AG04449 (cell line): ENCODE measurements around the gene CAPN3.

Source experiments
- CTCF ChIA-PET: fragments of 350-600 bp; formaldehyde crosslinking; extraction: SDS; loops from one replicate; lab custom pipeline; 2021; ENCODE audit warnings: antibody characterized with exemption; lab: Yijun Ruan, JAX
- POLR2A ChIA-PET: fragments of 400-600, 350-600 bp; formaldehyde crosslinking; extraction: SDS; loops from one replicate; lab custom pipeline; 2020; ENCODE audit warnings: antibody characterized with exemption, inconsistent platforms; lab: Yijun Ruan, JAX
- DNase-seq: peaks from one replicate; pipeline ENCODE4 v3.0.0-alpha.2; 2010; ENCODE audit warnings: low read depth, low spot score
- H3K4me3 ChIP-seq: 2 replicates; pipeline ENCODE4 v1.5.1; 2011; ENCODE audit warnings: low read depth, mild to moderate bottlenecking, control low read depth, low read length
- TF ChIP-seq, protein P1 (sequence below): IDR thresholded peaks from one replicate; pipeline ENCODE4 v1.5.1; 2011; ENCODE audit warnings: mild to moderate bottlenecking, moderate library complexity, low read length, control low read depth, inconsistent platforms; ENCODE audit not compliant: insufficient read depth; ENCODE audit errors: missing control alignments

The CAPN3 gene

DNA sequence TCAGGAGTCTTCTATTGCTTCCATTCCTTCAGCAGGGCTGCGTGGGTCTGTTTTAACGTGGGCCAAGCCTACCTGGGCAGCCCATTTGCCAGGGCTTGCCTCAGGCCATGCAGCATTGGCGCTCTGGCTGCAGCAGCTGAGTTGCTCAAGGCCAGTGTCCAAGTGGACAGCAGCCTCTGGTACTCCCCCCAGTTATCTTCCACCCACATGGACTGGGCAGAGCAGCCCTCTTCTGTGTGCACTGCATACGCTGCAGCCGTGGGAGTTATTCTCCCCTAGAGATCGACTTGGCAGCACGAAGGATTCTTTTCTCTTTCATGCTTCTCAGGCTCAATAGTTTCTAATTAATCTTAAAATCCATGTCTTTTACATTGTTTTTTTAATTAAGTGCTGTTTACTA lies 6.9 kb upstream of the CAPN3 start:
- DNase-seq: no peak
- ChIA-PET POLR2A (no interaction called here), CTCF (no interaction called here)
- H3K4me3 ChIP-seq: no peak overlapping the region
- TF ChIP-seq, protein P1, sequence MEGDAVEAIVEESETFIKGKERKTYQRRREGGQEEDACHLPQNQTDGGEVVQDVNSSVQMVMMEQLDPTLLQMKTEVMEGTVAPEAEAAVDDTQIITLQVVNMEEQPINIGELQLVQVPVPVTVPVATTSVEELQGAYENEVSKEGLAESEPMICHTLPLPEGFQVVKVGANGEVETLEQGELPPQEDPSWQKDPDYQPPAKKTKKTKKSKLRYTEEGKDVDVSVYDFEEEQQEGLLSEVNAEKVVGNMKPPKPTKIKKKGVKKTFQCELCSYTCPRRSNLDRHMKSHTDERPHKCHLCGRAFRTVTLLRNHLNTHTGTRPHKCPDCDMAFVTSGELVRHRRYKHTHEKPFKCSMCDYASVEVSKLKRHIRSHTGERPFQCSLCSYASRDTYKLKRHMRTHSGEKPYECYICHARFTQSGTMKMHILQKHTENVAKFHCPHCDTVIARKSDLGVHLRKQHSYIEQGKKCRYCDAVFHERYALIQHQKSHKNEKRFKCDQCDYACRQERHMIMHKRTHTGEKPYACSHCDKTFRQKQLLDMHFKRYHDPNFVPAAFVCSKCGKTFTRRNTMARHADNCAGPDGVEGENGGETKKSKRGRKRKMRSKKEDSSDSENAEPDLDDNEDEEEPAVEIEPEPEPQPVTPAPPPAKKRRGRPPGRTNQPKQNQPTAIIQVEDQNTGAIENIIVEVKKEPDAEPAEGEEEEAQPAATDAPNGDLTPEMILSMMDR: no peak

DNA sequence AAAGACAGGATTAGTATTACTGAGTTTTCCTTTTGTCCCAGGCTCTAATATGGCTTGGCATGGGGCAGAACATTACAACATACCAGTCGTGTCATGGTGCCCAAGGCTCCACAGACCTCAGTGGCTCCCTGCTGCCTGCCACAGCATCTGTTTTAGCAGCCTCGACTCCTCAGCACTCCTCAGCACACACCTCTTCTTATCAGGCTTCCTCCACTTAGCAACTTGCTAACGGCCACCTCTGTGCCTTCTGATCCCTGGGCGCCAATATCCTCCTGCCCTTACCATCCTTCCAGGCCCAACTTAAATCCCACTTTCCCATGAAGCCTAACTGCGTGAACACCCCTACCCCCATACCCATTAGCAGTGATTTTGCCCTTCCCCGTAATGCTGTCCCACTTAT lies 6.2 kb upstream of the CAPN3 start:
- TF ChIP-seq, protein P1: no peak
- no peak overlapping the region for H3K4me3 ChIP-seq
- POLR2A ChIA-PET: no interaction called here
- CTCF ChIA-PET: no interaction called here
- DNase-seq: no peak

DNA sequence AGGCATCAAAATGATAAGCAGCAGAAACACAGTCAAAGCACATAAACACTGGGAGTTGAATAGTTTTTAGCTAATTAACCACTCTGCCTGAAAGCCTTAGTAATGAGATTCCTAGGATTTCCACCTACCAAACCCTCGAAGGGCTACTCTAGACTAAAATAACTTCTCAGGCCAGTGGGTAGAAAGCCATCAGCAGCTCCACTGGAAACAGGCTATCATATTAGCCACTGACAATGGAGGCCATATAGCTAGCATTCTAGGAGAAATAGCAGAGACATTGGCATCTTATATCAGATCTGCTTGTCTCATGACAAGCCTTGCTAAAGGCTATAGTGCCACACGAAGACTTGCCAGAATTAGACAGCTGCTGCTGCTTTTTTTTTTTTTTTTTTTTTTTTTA lies 4.5 kb upstream of the CAPN3 start:
- H3K4me3 ChIP-seq: no peak overlapping the region
- TF ChIP-seq, protein P1: no peak
- no peak for DNase-seq
- CTCF ChIA-PET: no interaction called here
- POLR2A ChIA-PET: interaction anchor here (0.6 kb wide), 2 partner anchors 8 to 84 kb away, joined by 3 read pairs; no protein-coding TSS in a partner anchor

DNA sequence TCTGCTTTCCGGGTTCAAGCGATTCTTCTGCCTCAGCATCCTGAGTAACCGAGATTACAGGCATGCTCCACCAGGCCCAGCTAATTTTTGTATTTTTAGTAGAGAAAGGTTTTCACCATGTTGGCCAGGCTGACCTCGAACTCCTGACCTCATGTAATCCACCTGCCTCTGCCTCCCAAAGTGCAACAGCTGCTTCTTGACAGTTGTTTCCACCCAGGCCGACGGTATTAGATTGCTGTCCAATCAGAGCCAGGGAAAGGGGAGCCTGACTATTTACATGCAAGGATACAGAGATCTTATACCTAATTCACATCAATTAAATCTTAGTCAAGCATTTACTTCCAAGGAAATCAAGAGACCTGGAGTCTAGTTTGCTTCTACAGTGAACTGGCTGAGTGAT lies 4.0 kb upstream of the CAPN3 start:
- no peak overlapping the region for H3K4me3 ChIP-seq
- TF ChIP-seq, protein P1: no peak
- no peak for DNase-seq
- CTCF ChIA-PET: no interaction called here
- POLR2A ChIA-PET: no interaction called here

DNA sequence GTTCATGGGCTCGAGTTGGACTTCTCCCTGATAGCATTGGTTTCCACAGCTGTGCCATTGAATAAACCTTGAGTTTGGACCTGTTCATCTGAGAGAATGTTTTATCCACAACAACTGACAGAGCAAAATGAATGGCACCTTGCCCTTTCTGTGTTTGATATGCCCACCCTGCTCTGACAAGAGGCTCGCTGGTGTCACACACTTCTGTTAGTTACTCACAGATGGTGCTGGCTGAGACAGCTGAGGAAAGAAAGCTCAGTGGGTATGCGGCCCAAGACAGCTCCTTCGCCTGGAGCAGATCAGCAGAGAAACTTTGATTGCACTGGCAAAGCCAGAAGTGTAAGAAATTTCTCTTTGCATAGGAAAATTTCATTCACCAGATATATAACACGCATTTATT lies 2.5 kb upstream of the CAPN3 start:
- TF ChIP-seq, protein P1: no peak
- DNase-seq: no peak
- ChIA-PET POLR2A (no interaction called here), CTCF (interaction anchor here (1.1 kb wide), 1 partner anchor 28 kb away, joined by 3 read pairs; no protein-coding TSS in a partner anchor)
- no peak overlapping the region for H3K4me3 ChIP-seq

DNA sequence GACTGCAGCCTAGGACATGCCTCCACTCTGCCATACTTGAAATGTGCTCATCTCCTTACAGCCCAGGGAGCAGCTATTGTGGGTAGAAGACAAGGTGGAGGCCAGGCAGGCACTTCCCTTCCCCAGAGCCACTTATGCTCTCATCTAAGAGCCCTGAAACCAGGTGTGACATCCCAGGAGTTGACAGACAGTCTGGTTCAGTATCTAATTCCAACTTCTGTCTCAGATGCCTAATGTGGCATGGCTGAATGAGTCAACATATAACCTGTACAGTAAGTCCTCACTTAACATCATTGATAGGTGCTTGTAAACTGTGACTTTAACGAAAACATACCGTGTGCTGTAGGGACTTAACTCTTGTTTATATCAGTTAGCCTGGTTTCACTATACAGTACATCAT lies 1.2 kb upstream of the CAPN3 start:
- CTCF ChIA-PET: interaction anchor here (1.0 kb wide), 1 partner anchor 10 kb away, joined by 4 read pairs; no protein-coding TSS in a partner anchor
- POLR2A ChIA-PET: no interaction called here
- H3K4me3 ChIP-seq: no peak overlapping the region
- DNase-seq: no peak
- TF ChIP-seq, protein P1: no peak
